ENCODE data around the gene EFCAB14. TPM values are rescaled to one million over a fixed set of nuclear protein-coding genes. Genes with fewer than 3 reads are reported as not detected.
A peak's percentile ranks its signal among the peaks of the same experiment; 100 is the strongest.

Gene EFCAB14
- total RNA-seq, 4 donors from 2014 or later = 68.7 to 98.8 (median 88.9) TPM

DNA sequence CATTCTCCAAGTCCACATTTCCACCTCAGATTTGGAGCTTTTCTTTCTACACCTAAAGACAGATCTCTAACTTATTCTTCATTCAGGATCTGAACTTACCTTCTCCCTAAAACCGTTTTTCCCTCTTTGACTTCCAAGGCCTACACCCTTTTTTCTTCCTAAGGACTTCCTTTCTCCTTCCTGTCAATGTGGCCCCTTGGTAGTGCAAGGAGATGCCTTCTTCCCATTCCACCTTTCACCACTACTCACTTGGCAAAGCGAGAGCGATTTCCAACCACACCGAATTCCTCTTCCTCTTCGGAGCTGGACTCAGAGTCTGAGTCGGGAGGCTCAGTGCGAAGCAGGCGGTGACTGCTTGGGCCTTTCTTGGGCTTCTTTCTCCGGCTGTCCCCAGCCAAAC, 1.3 kb downstream of the EFCAB14 start:
- peak overlapping the region in 3 of 4 donors; percentile 90 to 94 (median 93) for H3K27ac ChIP-seq
- H3K27me3 ChIP-seq = no peaks in the 10 kb centered on the region
- no peak for DNase-seq
- TF ChIP-seq POLR2A (IDR thresholded peaks at IDR 0.05) = no peak
- TF ChIP-seq, protein P1, sequence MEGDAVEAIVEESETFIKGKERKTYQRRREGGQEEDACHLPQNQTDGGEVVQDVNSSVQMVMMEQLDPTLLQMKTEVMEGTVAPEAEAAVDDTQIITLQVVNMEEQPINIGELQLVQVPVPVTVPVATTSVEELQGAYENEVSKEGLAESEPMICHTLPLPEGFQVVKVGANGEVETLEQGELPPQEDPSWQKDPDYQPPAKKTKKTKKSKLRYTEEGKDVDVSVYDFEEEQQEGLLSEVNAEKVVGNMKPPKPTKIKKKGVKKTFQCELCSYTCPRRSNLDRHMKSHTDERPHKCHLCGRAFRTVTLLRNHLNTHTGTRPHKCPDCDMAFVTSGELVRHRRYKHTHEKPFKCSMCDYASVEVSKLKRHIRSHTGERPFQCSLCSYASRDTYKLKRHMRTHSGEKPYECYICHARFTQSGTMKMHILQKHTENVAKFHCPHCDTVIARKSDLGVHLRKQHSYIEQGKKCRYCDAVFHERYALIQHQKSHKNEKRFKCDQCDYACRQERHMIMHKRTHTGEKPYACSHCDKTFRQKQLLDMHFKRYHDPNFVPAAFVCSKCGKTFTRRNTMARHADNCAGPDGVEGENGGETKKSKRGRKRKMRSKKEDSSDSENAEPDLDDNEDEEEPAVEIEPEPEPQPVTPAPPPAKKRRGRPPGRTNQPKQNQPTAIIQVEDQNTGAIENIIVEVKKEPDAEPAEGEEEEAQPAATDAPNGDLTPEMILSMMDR (IDR thresholded peaks at IDR 0.05) = no peak
- H3K4me3 ChIP-seq = peak overlapping the region; percentile 63 to 98 (median 78)
- H3K4me1 ChIP-seq = peaks cover 14 to 72% (median 27%) of the 10 kb centered on the region in 3 donors
- no peaks in the 10 kb centered on the region for H3K9me3 ChIP-seq
- intact Hi-C loops (cut with DNase I) = no loop called here
- H3K36me3 ChIP-seq = peaks cover 0 to 39% (median 0%) of the 10 kb centered on the region in 3 donors
- 60 to 73% methylated on average over 9 of the region's 9 CpGs for WGBS, 2 donors

DNA sequence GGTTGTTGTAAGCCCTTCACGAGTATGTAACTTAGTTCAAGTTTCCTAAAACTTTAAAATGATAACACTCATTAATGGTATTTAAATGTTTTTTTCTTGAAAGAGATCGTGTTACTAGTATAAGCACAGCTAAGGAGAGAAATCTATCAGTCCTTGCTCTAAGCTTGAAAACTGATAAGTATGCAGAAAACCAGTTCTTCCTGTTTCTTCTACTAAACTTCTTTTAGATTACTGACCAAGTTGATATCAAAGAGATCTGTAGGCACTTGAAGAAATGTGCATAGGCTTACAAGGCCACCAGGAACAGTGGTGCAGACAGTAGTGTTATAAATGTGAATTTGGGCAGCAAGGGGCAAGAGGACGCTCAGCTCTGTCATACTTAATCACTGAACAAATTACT, 3.9 kb downstream of the EFCAB14 start:
- intact Hi-C loops (cut with DNase I) = no loop called here
- TF ChIP-seq, protein P1 (IDR thresholded peaks at IDR 0.05) = no peak
- no peak for TF ChIP-seq POLR2A (IDR thresholded peaks at IDR 0.05)
- Histone ChIP-seq H3K4me1 (peaks cover 14 to 63% (median 26%) of the 10 kb centered on the region in 3 donors), H3K9me3 (no peaks in the 10 kb centered on the region), H3K36me3 (peaks cover 0 to 65% (median 0%) of the 10 kb centered on the region in 3 donors), H3K4me3 (no peak overlapping the region), H3K27me3 (no peaks in the 10 kb centered on the region), H3K27ac (no peak overlapping the region)
- WGBS, 2 donors = 46 to 65% methylated on average over 3 of the region's 3 CpGs
- DNase-seq = no peak

DNA sequence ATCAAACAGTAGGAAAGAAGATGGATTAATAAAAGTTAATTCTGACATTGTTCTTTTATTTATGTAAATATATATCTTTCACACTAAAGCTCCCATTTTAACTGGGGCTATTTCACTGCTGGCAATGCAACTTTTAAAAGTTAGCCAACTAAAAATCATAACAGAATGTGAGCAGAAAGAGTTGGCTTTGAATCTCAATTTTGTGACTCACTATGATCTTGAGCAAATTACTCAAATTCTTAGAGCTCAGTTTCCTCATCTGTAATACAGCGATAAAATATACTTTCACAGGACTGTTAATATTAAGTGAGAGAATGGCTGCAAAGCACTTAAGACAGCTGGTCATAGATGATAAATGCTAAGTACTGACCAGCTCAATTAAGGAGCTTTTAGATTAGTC, 10.8 kb downstream of the EFCAB14 start:
- Histone ChIP-seq H3K27ac (no peak overlapping the region), H3K27me3 (no peaks in the 10 kb centered on the region), H3K4me1 (peaks cover 0 to 2% (median 0%) of the 10 kb centered on the region in 3 donors), H3K36me3 (peaks cover 0 to 100% (median 25%) of the 10 kb centered on the region in 3 donors), H3K9me3 (no peaks in the 10 kb centered on the region), H3K4me3 (no peak overlapping the region)
- no peak for DNase-seq
- TF ChIP-seq, protein P1 (IDR thresholded peaks at IDR 0.05) = no peak
- no peak for TF ChIP-seq POLR2A (IDR thresholded peaks at IDR 0.05)
- intact Hi-C loops (cut with DNase I) = no loop called here
- WGBS, 2 donors = 66 to 78% methylated on average over 1 of the region's 1 CpG

DNA sequence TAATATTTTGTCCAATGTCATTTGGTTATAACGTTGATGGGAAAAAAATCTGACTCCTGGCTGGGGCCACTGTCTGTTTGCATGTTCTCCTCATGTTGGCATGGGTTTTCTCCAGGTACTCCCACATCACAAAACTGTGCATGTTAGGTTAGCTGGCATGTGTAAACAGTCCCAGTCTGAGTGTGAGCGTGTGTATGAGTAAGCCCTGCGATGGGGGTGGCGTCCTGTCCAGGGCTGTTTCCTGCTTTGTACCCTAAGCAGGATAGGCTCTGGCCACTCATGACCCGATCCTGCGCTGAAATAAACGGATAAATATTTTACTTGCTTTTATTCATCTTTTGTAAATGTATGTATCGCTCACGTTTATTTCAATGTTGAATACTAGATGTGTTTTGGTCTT, 13.5 kb downstream of the EFCAB14 start:
- DNase-seq = no peak
- 66 to 68% methylated on average over 9 of the region's 9 CpGs for WGBS, 2 donors
- Histone ChIP-seq H3K36me3 (peaks cover 0 to 98% (median 25%) of the 10 kb centered on the region in 3 donors), H3K4me1 (no peaks in the 10 kb centered on the region), H3K27me3 (no peaks in the 10 kb centered on the region), H3K9me3 (no peaks in the 10 kb centered on the region), H3K27ac (no peak overlapping the region), H3K4me3 (no peak overlapping the region)
- intact Hi-C loops (cut with DNase I) = no loop called here
- no peak for TF ChIP-seq POLR2A (IDR thresholded peaks at IDR 0.05)
- TF ChIP-seq, protein P1 (IDR thresholded peaks at IDR 0.05) = no peak

DNA sequence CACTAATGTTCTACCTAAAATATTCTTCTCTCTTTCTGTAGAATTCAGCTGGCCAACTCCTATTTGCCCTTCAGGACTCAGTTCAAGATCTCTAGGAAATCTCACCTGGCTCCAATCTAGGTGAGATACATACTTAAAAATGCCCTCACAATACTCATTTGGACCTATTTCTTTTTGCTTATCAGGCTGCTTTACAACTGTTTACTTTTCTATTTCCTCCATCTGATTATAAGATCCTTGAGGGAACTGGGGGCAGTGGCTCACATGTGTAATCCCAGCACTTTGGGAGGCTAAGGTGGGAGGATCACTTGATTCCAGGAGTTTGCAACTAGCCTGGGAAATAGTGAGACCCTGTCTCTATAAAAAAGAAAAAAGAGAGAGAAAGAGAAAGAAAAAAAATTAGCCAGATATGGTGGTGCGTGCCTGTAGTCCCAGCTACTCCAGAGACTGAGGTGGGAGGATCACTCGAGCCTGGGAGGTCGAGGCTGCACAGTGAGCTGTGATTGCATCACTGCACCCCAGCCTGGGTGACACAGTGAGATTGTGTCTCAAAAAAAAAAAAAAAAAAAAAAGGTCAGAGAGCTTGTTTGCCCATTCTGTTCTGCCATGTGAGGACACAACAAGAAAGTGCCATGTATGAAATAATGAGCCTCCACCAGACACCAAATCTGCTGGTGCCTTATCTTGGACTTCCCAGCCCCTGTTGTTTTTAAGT, 14.8 kb downstream of the EFCAB14 start:
- Histone ChIP-seq H3K4me1 (no peaks in the 10 kb centered on the region), H3K9me3 (no peaks in the 10 kb centered on the region), H3K27me3 (no peaks in the 10 kb centered on the region), H3K27ac (no peak overlapping the region), H3K4me3 (no peak overlapping the region), H3K36me3 (peaks cover 0 to 97% (median 25%) of the 10 kb centered on the region in 3 donors)
- 89 to 96% methylated on average over 3 of the region's 3 CpGs for WGBS, 2 donors
- intact Hi-C loops (cut with DNase I) = no loop called here
- no peak for TF ChIP-seq POLR2A (IDR thresholded peaks at IDR 0.05)
- TF ChIP-seq, protein P1 (IDR thresholded peaks at IDR 0.05) = no peak
- DNase-seq = no peak
